A549 treated with RU486 at 1 μM for 4 hours (cell line): ENCODE measurements around the gene RPP40. TPM values are rescaled to one million over a fixed set of nuclear protein-coding genes. Genes with fewer than 3 reads are reported as not detected.

Experiments used
- total RNA-seq: library from RNA; stranded (reverse); fragments of 200-300 nt; extraction: Qiagen RNA extraction; gene quantifications from 5 replicates; pipeline ENCODE4 v1.2.3, GENCODE V29; 2022; ENCODE audit warnings: low read depth

The RPP40 gene
- 19.1 to 31.6 TPM (median 25.8 TPM) in 5 replicates for total RNA-seq

GRCh38 chr6:5003604-5004372 lies at the start of gene RPP40:
Gene RPP40, minus strand, starts transcription at chr6:5004037. Its CDS starts 35 bp downstream, at chr6:5004002.

Other genes starting within 250 kb of the RPP40 start
- 29.5 to 31.8 TPM (median 30.3 TPM) in 5 replicates for gene CDYL, start 227.6 kb downstream of the RPP40 start, total RNA-seq
- gene PPP1R3G, start 81.3 kb upstream of the RPP40 start, total RNA-seq = 1.2 to 2.0 TPM (median 1.6 TPM) in 5 replicates